ES-I3 (cell line): ENCODE data around the gene ONECUT3.

Experiments
- H3K36me3 ChIP-seq: 2 replicates; pipeline ENCODE4 v1.6.1; 2013; ENCODE audit warnings: mild to moderate bottlenecking, low read length, control low read depth, moderate library complexity; ENCODE audit not compliant: insufficient read depth
- H3K4me1 ChIP-seq: 2 replicates; pipeline ENCODE4 v1.6.1; 2013; ENCODE audit warnings: mild to moderate bottlenecking, control low read depth, low read length; ENCODE audit not compliant: insufficient read depth
- H3K9ac ChIP-seq: 2 replicates; pipeline ENCODE4 v1.6.1; 2013; ENCODE audit warnings: low read depth, mild to moderate bottlenecking, low read length, moderate library complexity
- H3K9me3 ChIP-seq: 2 replicates; pipeline ENCODE4 v1.6.1; 2013; ENCODE audit warnings: mild to moderate bottlenecking, low read length, moderate library complexity; ENCODE audit not compliant: control insufficient read depth, insufficient read depth

ONECUT3 gene

DNA sequence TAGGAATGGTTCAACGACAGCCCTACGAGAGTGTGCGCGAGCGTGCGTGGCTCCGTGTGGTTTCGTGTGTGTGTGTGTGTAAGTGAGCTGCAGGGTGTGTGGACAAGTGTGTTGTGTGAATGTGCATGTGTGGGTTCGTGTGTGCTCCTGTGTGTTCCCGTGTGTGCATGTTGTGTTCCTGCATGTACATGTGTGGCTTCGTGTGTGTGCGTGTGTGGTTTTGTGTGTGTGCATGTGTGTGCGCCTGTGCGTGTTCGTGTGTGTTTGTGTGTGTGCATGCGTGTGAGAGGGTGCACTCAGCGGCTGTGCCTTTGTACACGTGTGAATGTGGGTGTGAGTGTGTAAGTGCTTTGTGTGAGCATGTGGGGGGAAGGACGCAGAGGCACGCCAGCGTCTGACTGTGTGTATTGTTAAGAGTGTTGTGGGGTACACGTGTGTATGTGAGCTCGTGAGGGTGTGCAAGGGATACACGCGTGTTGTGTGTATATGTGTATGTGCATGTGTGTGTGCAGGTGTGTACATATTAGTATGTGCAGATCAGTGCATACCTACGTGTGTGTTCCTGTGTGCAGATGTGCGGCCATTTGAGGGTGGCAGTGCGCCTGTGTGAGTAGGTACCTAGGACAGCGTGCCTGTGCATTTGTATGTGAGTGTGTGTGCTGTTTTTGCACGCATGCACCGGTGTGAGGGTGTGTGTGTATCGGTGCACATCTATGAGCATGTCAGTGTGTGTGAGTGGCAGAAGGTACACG lies 24.3 kb upstream of the ONECUT3 start:
- Histone ChIP-seq H3K9me3 (no peaks in the 10 kb centered on the region), H3K36me3 (no peaks in the 10 kb centered on the region), H3K9ac (no peak overlapping the region), H3K4me1 (no peaks in the 10 kb centered on the region)

- Histone ChIP-seq H3K9ac (no peak overlapping the region), H3K4me1 (no peaks in the 10 kb centered on the region), H3K9me3 (no peaks in the 10 kb centered on the region), H3K36me3 (no peaks in the 10 kb centered on the region)
Observed at GRCh38 chr19:1729568-1729925, 23.8 kb upstream of the ONECUT3 start.

GRCh38 chr19:1730157-1730556 lies 23.1 kb upstream of the ONECUT3 start:
- H3K4me1 ChIP-seq: no peaks in the 10 kb centered on the region

DNA sequence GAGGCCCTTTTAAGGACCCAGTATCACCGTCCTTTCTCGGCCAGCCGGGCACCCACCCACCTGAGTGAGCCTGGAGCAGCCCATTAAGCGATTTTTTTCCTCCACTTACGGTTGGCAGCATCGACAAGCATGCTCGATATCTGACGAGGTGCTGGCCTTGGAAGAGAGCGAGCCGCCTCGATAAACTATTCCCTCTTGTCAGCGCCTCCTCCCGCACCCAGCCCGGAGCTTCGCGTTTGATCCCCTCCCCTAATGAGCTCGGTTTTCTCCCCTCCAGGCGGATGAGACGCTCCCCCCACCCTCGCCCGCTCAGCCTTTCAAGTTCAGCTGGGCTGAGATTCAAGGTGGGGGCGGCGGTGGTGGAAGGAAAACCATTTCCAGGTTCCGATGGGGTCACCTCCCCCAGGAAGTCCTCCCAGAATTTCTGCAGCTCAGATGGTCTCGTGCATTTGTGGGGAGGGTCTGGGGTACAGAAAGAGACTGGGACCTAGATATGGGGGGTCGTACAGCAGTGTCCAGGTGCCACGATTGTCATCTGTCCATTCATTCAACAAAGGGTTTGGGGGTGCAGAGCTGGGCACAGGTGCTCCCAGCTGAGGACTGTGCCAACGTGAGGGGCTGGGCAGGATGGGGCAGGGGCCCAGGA lies 18.9 kb upstream of the ONECUT3 start:
- 0 out of 2 replicates have a peak overlapping the region, but pooled peaks have one; percentile 15 for H3K9ac ChIP-seq
- H3K36me3 ChIP-seq: no peaks in the 10 kb centered on the region
- no peaks in the 10 kb centered on the region for H3K9me3 ChIP-seq
- H3K4me1 ChIP-seq: no peaks in the 10 kb centered on the region

More at GRCh38 chr19:1730157-1730556, 23.1 kb upstream of the ONECUT3 start:
- no peaks in the 10 kb centered on the region for H3K36me3 ChIP-seq
- H3K9me3 ChIP-seq: no peaks in the 10 kb centered on the region
- H3K9ac ChIP-seq: no peak overlapping the region

DNA sequence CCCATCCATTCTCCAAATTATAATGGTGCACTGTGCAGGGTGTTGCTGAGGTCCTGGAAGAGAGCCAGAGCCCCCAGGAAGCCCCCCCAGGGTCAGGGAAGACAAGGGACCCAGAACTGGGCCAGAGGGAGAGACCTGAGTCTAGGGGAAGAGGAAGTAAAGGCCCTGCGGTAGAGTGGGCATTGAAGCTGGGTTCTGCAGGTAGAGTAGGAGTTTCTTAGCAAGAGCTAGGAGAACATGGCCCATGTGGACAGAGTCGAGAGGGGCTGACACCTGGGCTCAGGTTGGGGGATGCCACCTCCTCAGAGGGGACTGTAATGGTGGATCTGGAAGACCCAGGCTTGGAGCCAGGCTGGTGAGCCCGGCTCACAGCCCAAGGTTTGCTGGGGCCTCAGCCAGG lies 17.0 kb upstream of the ONECUT3 start:
- no peaks in the 10 kb centered on the region for H3K4me1 ChIP-seq
- no peak overlapping the region for H3K9ac ChIP-seq
- H3K36me3 ChIP-seq: no peaks in the 10 kb centered on the region
- H3K9me3 ChIP-seq: no peaks in the 10 kb centered on the region

DNA sequence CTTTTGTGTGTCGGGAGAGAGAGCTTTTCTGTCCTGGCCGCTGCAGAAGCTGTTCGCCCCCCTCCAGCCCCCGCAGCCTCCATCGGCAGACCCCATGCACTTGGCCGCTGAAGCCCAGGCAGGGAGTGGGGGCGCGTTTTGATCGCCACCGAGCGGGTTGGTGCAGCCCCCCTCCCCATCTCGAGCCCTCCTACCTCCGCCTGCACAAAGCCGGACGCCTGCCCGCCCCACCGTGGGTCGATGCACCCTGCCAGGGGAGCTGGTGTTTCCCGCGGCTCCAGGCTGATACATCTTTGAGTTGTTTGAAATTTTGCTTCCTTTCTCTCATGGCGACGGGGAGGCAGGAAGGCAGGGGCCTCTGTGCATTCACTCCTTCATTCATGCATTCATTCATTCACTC lies 16.4 kb upstream of the ONECUT3 start:
- Histone ChIP-seq H3K36me3 (no peaks in the 10 kb centered on the region), H3K9me3 (no peaks in the 10 kb centered on the region), H3K4me1 (no peaks in the 10 kb centered on the region), H3K9ac (no peak overlapping the region)

DNA sequence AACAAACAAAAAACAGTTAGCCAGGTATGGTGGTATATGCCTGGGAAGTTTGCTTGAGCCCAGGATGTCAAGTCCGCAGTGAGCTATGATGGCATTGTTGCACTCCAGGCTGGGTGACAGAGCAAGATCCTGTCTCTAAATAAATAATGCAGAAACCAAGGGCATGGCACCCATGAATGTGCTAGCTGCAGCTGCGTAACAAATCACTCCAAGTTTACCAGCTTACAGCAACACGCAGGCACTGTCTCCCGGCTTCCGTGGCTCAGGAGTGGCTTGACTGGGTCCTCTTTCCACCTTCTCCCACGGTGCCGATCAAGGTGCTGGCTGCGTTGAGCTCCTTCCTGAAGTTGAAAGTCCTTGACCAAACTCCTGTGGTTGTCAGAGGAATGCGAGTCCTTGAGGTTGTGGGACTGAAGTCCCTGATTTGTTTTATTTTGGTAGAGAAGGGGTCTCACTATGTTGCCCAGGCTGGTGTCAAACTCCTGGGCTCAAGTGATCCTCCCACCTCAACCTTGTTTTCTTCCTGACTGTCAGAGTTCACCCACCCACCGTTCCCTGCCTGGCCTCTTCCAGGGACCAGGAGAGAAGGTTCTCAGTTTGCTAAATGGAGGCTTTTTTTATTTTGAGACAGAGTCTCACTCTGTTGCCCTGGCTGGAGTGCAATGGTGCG lies 13.2 kb upstream of the ONECUT3 start:
- Histone ChIP-seq H3K4me1 (no peaks in the 10 kb centered on the region), H3K9ac (no peak overlapping the region)

GRCh38 chr19:1742989-1743696 lies 10.2 kb upstream of the ONECUT3 start:
- Histone ChIP-seq H3K9me3 (no peaks in the 10 kb centered on the region), H3K36me3 (no peaks in the 10 kb centered on the region), H3K9ac (no peak overlapping the region), H3K4me1 (no peaks in the 10 kb centered on the region; the same call in 1 of the 2 replicates)

More for the DNA sequence above, 13.2 kb upstream of the ONECUT3 start:
- Histone ChIP-seq H3K36me3 (no peaks in the 10 kb centered on the region), H3K9me3 (no peaks in the 10 kb centered on the region)

DNA sequence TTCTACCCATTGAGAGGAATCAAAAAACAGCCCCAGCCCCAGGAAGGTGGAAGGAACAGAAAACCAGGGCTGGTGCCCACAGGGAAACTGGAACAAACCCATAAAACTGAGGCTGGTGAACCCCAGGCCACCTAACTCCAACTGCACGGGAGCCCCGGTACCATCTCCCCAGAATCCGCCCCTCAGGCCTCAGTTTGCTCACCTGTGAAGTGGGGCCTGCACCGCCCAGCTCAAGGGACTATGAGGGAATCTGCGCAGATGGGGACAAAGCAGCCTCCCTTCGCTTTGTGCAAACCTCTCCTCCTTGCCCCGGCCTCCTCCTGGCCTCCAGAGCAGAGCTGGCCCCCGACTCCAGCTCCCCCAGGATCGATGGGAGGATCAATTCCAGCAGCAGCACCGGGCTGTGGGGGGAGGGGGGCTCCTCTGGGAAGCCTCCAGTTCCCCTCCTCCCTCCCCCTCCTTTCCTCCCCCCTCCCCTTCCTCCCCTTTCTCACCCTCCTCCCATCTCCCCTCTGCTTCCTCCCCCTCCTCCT lies 9.1 kb upstream of the ONECUT3 start:
- Histone ChIP-seq H3K36me3 (no peaks in the 10 kb centered on the region), H3K9me3 (no peaks in the 10 kb centered on the region), H3K9ac (no peak overlapping the region), H3K4me1 (no peaks in the 10 kb centered on the region; the same call in 1 of the 2 replicates)

DNA sequence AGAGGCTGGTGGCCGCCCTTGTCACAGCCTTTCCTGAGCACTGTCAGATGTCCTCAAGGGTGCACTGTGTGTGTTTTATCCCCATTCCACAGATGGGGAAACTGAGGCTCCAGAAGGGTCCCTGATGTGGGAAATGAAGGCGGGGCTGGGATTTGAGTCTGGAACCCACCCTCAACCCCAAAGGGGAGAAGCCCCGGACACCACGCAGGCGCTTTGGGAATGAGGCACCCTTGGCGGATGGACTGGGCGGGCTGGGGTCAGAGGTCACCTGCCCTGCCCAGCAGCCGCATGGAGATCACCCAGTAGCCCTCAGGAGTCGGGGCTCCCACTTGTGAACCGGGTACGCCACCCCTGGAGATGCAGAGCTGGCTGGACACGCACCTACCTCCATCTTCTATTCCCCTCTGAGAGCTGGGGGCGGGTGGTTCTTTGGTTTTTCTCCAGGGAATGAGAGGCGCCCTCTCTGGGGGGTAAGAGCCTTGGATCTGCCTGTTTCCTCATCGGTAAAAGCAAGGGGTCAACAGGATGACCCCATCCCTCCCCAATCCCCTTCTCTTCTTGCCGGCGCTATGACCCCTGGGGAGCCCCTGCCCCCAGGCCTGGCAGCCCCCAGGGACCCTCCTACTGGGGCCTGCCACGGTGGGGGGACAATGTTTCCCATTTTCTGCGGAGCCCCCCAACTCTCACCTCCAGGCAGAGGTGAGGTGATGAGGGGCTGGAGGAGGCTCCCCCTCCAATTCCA lies 8.3 kb upstream of the ONECUT3 start:
- H3K36me3 ChIP-seq: no peaks in the 10 kb centered on the region
- H3K4me1 ChIP-seq: no peaks in the 10 kb centered on the region; the same call in 1 of the 2 replicates
- H3K9me3 ChIP-seq: no peaks in the 10 kb centered on the region
- peak overlapping the region; percentile 39; the same call in 1 of the 2 replicates for H3K9ac ChIP-seq

DNA sequence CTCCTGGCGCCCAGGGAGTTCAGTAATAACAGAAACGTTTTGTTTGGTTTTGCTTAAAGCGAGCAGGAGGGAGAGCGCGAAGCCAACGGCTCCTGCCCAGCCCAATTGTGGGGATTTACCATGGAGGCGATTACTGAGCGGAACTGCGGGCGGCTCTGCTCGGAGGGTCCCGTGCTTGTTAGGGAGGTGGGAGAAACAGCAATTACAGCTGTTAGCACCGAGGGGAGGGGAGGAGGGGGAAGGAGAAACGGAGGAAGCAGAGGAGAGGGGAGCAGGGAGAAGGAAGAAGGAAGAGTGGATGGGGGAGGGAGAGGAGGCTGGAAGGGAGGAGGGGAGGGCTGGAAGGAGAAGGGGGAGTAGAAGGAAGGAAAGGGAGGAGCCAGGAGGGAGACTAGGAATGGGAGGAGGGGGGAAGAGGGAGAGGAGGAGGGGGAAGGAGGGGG lies 7.7 kb upstream of the ONECUT3 start:
- H3K4me1 ChIP-seq: no peaks in the 10 kb centered on the region; the same call in 1 of the 2 replicates
- H3K9ac ChIP-seq: peak overlapping the region; percentile 39
- H3K9me3 ChIP-seq: no peaks in the 10 kb centered on the region
- H3K36me3 ChIP-seq: no peaks in the 10 kb centered on the region

- H3K4me1 ChIP-seq: no peaks in the 10 kb centered on the region; the same call in 1 of the 2 replicates
- peak overlapping the region; percentile 7; the same call in 1 of the 2 replicates for H3K9ac ChIP-seq
- no peaks in the 10 kb centered on the region for H3K9me3 ChIP-seq
- no peaks in the 10 kb centered on the region for H3K36me3 ChIP-seq
Observed at GRCh38 chr19:1746401-1747284, 6.7 kb upstream of the ONECUT3 start.
